BJ (cell line): ENCODE measurements around the gene ADA. TPM values are rescaled to one million over a fixed set of nuclear protein-coding genes. Genes with fewer than 3 reads are reported as not detected.
"Not testable (repeated sequence)": the region's sequence is repeated elsewhere in the genome, so short reads cannot be mapped to it uniquely, and the experiment has no call there.

Experiments
- CTCF ChIA-PET: fragments of 350-600 bp; formaldehyde crosslinking; extraction: SDS; loops from one replicate; lab custom pipeline; 2021; ENCODE audit warnings: antibody characterized with exemption, inconsistent platforms; lab: Yijun Ruan, JAX
- POLR2A ChIA-PET: fragments of 300-600 bp; sonication (Branson Sonifier 250); formaldehyde crosslinking; extraction: SDS; loops from one replicate; lab custom pipeline; 2021; ENCODE audit warnings: antibody characterized with exemption; lab: Charles Lee
- DNase-seq: peaks from one replicate; pipeline ENCODE4 v3.0.0-alpha.2; 2011; ENCODE audit warnings: low read depth
- H3K27me3 ChIP-seq: 2 replicates; pipeline ENCODE4 v1.6.0; 2011; ENCODE audit warnings: low read length; ENCODE audit not compliant: control insufficient read depth, insufficient read depth
- H3K36me3 ChIP-seq: 2 replicates; pipeline ENCODE4 v1.5.1; 2011; ENCODE audit warnings: low read length; ENCODE audit not compliant: control insufficient read depth, insufficient read depth
- H3K4me3 ChIP-seq: 2 replicates; pipeline ENCODE4 v1.5.1; 2011; ENCODE audit warnings: low read depth, mild to moderate bottlenecking, control low read depth, low read length
- CTCF ChIP-seq: IDR thresholded peaks from 2 replicates; pipeline ENCODE4 v1.5.1; 2011; ENCODE audit warnings: low read depth, mild to moderate bottlenecking, control low read depth, inconsistent platforms, low read length, moderate library complexity; ENCODE audit not compliant: insufficient read depth
- polyA plus RNA-seq: library from polyadenylated mRNA; depleted of rRNA; stranded (reverse); fragments of >200 nt; gene quantifications from 2 replicates; pipeline ENCODE4 v1.2.3, GENCODE V29; 2011

The ADA gene
- polyA plus RNA-seq, 1 experiment, result 24.7 TPM

GRCh38 chr20:44657875-44658274 is 6.4 kb upstream of the ADA start:
- ChIA-PET POLR2A (no interaction called here), CTCF (no interaction called here)
- no peak for DNase-seq
- Histone ChIP-seq H3K36me3 (no peaks in the 10 kb centered on the region), H3K4me3 (no peak overlapping the region), H3K27me3 (peaks cover 12% of the 10 kb centered on the region)
- TF ChIP-seq CTCF, result no peak

- CTCF ChIA-PET, result interaction anchor here (1.6 kb wide), 1 partner anchor 26 kb away, joined by 5 read pairs; no protein-coding TSS in a partner anchor
- DNase-seq, result no peak
- TF ChIP-seq CTCF, result no peak
- POLR2A ChIA-PET, result no interaction called here
- Histone ChIP-seq H3K36me3 (no peaks in the 10 kb centered on the region), H3K27me3 (peaks cover 12% of the 10 kb centered on the region), H3K4me3 (no peak overlapping the region)
These were observed 4.9 kb upstream of the ADA start for GRCh38 chr20:44656448-44656847.

GRCh38 chr20:44654210-44654609 is 2.7 kb upstream of the ADA start:
- H3K4me3 ChIP-seq, H3K36me3 ChIP-seq, DNase-seq, POLR2A ChIA-PET: not testable (repeated sequence)
- peaks cover 12% of the 10 kb centered on the region for H3K27me3 ChIP-seq
- CTCF ChIA-PET, result interaction anchor here (1.2 kb wide), 1 partner anchor 12 kb away, joined by 3 read pairs; no protein-coding TSS in a partner anchor

GRCh38 chr20:44653546-44653945 is 2.0 kb upstream of the ADA start:
- ChIA-PET CTCF (interaction anchor here (0.8 to 1.2 kb wide), 2 partner anchors 13 to 32 kb away, joined by 3 to 6 read pairs; no protein-coding TSS in a partner anchor), POLR2A (no interaction called here)
- peaks cover 12% of the 10 kb centered on the region for H3K27me3 ChIP-seq
- no peak overlapping the region for H3K4me3 ChIP-seq
- no peak for DNase-seq
- TF ChIP-seq CTCF, result no peak
- H3K36me3 ChIP-seq, result no peaks in the 10 kb centered on the region

- DNase-seq, result no peak
- Histone ChIP-seq H3K27me3 (peaks cover 10% of the 10 kb centered on the region), H3K4me3 (peak overlapping the region; percentile 58), H3K36me3 (no peaks in the 10 kb centered on the region)
- CTCF ChIA-PET, result interaction anchor here (1.7 to 2.5 kb wide), 3 partner anchors 9 to 34 kb away, joined by 4 to 8 read pairs (median 5); no protein-coding TSS in a partner anchor
- POLR2A ChIA-PET, result no interaction called here
- no peak for TF ChIP-seq CTCF
These were observed 140 bp downstream of the ADA start for GRCh38 chr20:44651434-44651683.

- no peak for DNase-seq
- POLR2A ChIA-PET, result no interaction called here
- Histone ChIP-seq H3K36me3 (no peaks in the 10 kb centered on the region), H3K27me3 (peaks cover 10% of the 10 kb centered on the region), H3K4me3 (peak overlapping the region; percentile 58)
- CTCF ChIA-PET, result interaction anchor here (1.1 to 2.5 kb wide), 3 partner anchors 9 to 41 kb away, joined by 5 to 8 read pairs (median 6); no protein-coding TSS in a partner anchor
- no peak for TF ChIP-seq CTCF
These were observed 597 bp downstream of the ADA start for GRCh38 chr20:44650771-44651433.
